Mesenchymal stem cell (in vitro differentiated cells and primary cell): ENCODE measurements around the gene PAPPA2.

ENCODE experiments used
- DNase-seq: peaks from one replicate; pipeline ENCODE4 v3.0.0-alpha.2; 2013
- H2AFZ ChIP-seq: one replicate; pipeline ENCODE4 v1.6.1; 2013; ENCODE audit warnings: low read depth, mild to moderate bottlenecking, control low read depth, inconsistent platforms, low read length, moderate library complexity
- H2AK5ac ChIP-seq: 2 replicates; pipeline ENCODE4 v1.6.1; 2013; ENCODE audit warnings: low read length, moderate library complexity, mild to moderate bottlenecking, inconsistent platforms; ENCODE audit not compliant: severe bottlenecking
- H2BK120ac ChIP-seq: one replicate; pipeline ENCODE4 v1.6.1; 2013; ENCODE audit warnings: low read depth, mild to moderate bottlenecking, inconsistent platforms, low read length, moderate library complexity
- H2BK12ac ChIP-seq, 2 experiments: one replicate each; pipeline ENCODE4 v1.6.1; 2013; ENCODE audit warnings: inconsistent platforms in 2 of 2, low read length in 2 of 2, mild to moderate bottlenecking in 2 of 2, moderate library complexity in 2 of 2, control low read depth in 1 of 2
- H2BK15ac ChIP-seq: one replicate; pipeline ENCODE4 v1.6.1; 2013; ENCODE audit warnings: mild to moderate bottlenecking, low read depth, inconsistent platforms; ENCODE audit not compliant: poor library complexity, severe bottlenecking
- H2BK5ac ChIP-seq: 2 replicates; pipeline ENCODE4 v1.6.1; 2013; ENCODE audit warnings: low read depth, mild to moderate bottlenecking, low read length, control low read depth, inconsistent platforms; ENCODE audit not compliant: poor library complexity, severe bottlenecking
- H3K14ac ChIP-seq, 2 experiments: one replicate each; pipeline ENCODE4 v1.6.1; 2013; ENCODE audit warnings: inconsistent platforms in 2 of 2, low read length in 2 of 2, control low read depth in 1 of 2, mild to moderate bottlenecking in 1 of 2, moderate library complexity in 1 of 2
- H3K18ac ChIP-seq, 2 experiments: one replicate each; pipeline ENCODE4 v1.6.1; 2013; ENCODE audit warnings: inconsistent platforms in 2 of 2, low read length in 2 of 2, control low read depth in 1 of 2, low read depth in 1 of 2, mild to moderate bottlenecking in 1 of 2
- H3K23ac ChIP-seq, 2 experiments: one replicate each; pipeline ENCODE4 v1.6.1; 2013; ENCODE audit warnings: inconsistent platforms in 2 of 2, low read length in 2 of 2, mild to moderate bottlenecking in 2 of 2, moderate library complexity in 2 of 2, control low read depth in 1 of 2
- H3K27ac ChIP-seq: 2 replicates; pipeline ENCODE4 v1.5.1; 2013; ENCODE audit warnings: mild to moderate bottlenecking, moderate library complexity, low read length, control low read depth, inconsistent platforms; ENCODE audit not compliant: poor library complexity, severe bottlenecking
- H3K27me3 ChIP-seq, 2 experiments: 2 replicates each; pipeline versions ENCODE4 v1.6.1 to v1.7.0; 2013; ENCODE audit warnings: low read length in 2 of 2, mild to moderate bottlenecking in 2 of 2, moderate library complexity in 2 of 2, control low read depth in 1 of 2, inconsistent platforms in 1 of 2; ENCODE audit not compliant: control insufficient read depth in 1 of 2, insufficient read depth in 1 of 2
- H3K36me3 ChIP-seq, 2 experiments: 2 replicates each; pipeline versions ENCODE4 v1.6.1 to v1.7.0; 2013; ENCODE audit warnings: low read length in 2 of 2, control low read depth in 1 of 2, inconsistent platforms in 1 of 2, low read depth in 1 of 2, mild to moderate bottlenecking in 1 of 2; ENCODE audit not compliant: insufficient read depth in 2 of 2, control insufficient read depth in 1 of 2
- H3K4ac ChIP-seq, 2 experiments: one replicate each; pipeline ENCODE4 v1.6.1; 2013; ENCODE audit warnings: inconsistent platforms in 2 of 2, low read length in 2 of 2, mild to moderate bottlenecking in 2 of 2, moderate library complexity in 2 of 2, control low read depth in 1 of 2, low read depth in 1 of 2
- H3K4me1 ChIP-seq: 2 replicates; pipeline ENCODE4 v1.6.1; 2013; ENCODE audit warnings: low read depth, low read length, control low read depth; ENCODE audit not compliant: control insufficient read depth, insufficient read depth
- H3K4me2 ChIP-seq: 2 replicates; pipeline ENCODE4 v1.6.1; 2013; ENCODE audit warnings: low read length, mild to moderate bottlenecking, inconsistent platforms; ENCODE audit not compliant: poor library complexity, severe bottlenecking
- H3K4me3 ChIP-seq, 2 experiments: 2 replicates each; pipeline versions ENCODE4 v1.5.1 to v1.7.0; 2013; ENCODE audit warnings: low read length in 2 of 2, mild to moderate bottlenecking in 2 of 2, control low read depth in 1 of 2, low read depth in 1 of 2; ENCODE audit not compliant: insufficient read depth in 1 of 2
- H3K79me1 ChIP-seq: replicated peaks from 2 replicates; pipeline ENCODE4 v1.6.1; 2013; ENCODE audit warnings: mild to moderate bottlenecking, control low read depth, low read length, inconsistent platforms; ENCODE audit not compliant: poor library complexity, severe bottlenecking
- H3K9ac ChIP-seq: 2 replicates; pipeline ENCODE4 v1.7.0; 2013; ENCODE audit warnings: mild to moderate bottlenecking, low read length, moderate library complexity
- H3K9me3 ChIP-seq: 2 replicates; pipeline ENCODE4 v1.7.0; 2013; ENCODE audit warnings: mild to moderate bottlenecking, low read length; ENCODE audit not compliant: control insufficient read depth
- H4K8ac ChIP-seq: one replicate; pipeline ENCODE4 v1.6.1; 2013; ENCODE audit warnings: inconsistent platforms, mild to moderate bottlenecking, low read length, moderate library complexity
- H4K91ac ChIP-seq: one replicate; pipeline ENCODE4 v1.6.1; 2013; ENCODE audit warnings: mild to moderate bottlenecking, low read length, inconsistent platforms
- WGBS: methylation state at CpG from one replicate; pipeline ENCODE4 v1.1.7; 2013; ENCODE audit warnings: mixed read lengths; 5-methylcytosine and 5-hydroxymethylcytosine counted together

Gene PAPPA2

GRCh38 chr1:176826265-176826664, 363.3 kb downstream of the PAPPA2 start:
- H4K8ac ChIP-seq: no peak overlapping the region
- H2AK5ac ChIP-seq: no peak overlapping the region
- H2AFZ ChIP-seq: no peak overlapping the region
- no peak overlapping the region for H3K4ac ChIP-seq
- H3K36me3 ChIP-seq: no peaks in the 10 kb centered on the region
- H3K4me3 ChIP-seq: no peak overlapping the region
- no peak overlapping the region for H3K27ac ChIP-seq
- DNase-seq: peak; percentile 6
- no peaks in the 10 kb centered on the region for H3K4me1 ChIP-seq
- no peak overlapping the region for H2BK15ac ChIP-seq
- H3K14ac ChIP-seq: no peak overlapping the region
- no peak overlapping the region for H3K18ac ChIP-seq
- H2BK120ac ChIP-seq: no peak overlapping the region
- H3K23ac ChIP-seq: no peak overlapping the region
- no peak overlapping the region for H4K91ac ChIP-seq
- H2BK5ac ChIP-seq: no peak overlapping the region
- H3K9me3 ChIP-seq: no peaks in the 10 kb centered on the region
- 34% methylated on average over 1 of the region's 1 CpG for WGBS
- no peak overlapping the region for H3K4me2 ChIP-seq
- no peaks in the 10 kb centered on the region for H3K79me1 ChIP-seq
- no peak overlapping the region for H3K9ac ChIP-seq
- H3K27me3 ChIP-seq: no peaks in the 10 kb centered on the region
- H2BK12ac ChIP-seq: no peak overlapping the region

GRCh38 chr1:176829261-176829660, 366.3 kb downstream of the PAPPA2 start:
- Histone ChIP-seq H2BK120ac (no peak overlapping the region), H4K8ac (no peak overlapping the region), H3K14ac (no peak overlapping the region), H3K9ac (no peak overlapping the region), H3K4me3 (no peak overlapping the region), H3K23ac (no peak overlapping the region), H3K18ac (no peak overlapping the region), H3K79me1 (no peaks in the 10 kb centered on the region), H2AFZ (no peak overlapping the region), H2BK5ac (no peak overlapping the region), H4K91ac (no peak overlapping the region), H3K9me3 (no peaks in the 10 kb centered on the region), H3K27ac (no peak overlapping the region), H3K4me1 (no peaks in the 10 kb centered on the region), H3K4ac (no peak overlapping the region), H2BK15ac (no peak overlapping the region), H2BK12ac (no peak overlapping the region), H3K27me3 (no peaks in the 10 kb centered on the region), H3K4me2 (no peak overlapping the region), H2AK5ac (no peak overlapping the region), H3K36me3 (no peaks in the 10 kb centered on the region)
- DNase-seq: no peak
- WGBS: 79% methylated on average over 8 of the region's 8 CpGs

GRCh38 chr1:176831150-176831549, 368.2 kb downstream of the PAPPA2 start:
- Histone ChIP-seq H2BK120ac (no peak overlapping the region), H3K9me3 (no peaks in the 10 kb centered on the region), H3K18ac (no peak overlapping the region), H3K4me1 (no peaks in the 10 kb centered on the region), H2AK5ac (no peak overlapping the region), H3K27me3 (no peaks in the 10 kb centered on the region), H3K23ac (no peak overlapping the region), H2BK15ac (no peak overlapping the region), H3K4ac (no peak overlapping the region), H3K36me3 (no peaks in the 10 kb centered on the region), H3K79me1 (no peaks in the 10 kb centered on the region), H3K27ac (no peak overlapping the region), H3K9ac (no peak overlapping the region), H2AFZ (no peak overlapping the region), H4K8ac (no peak overlapping the region), H3K14ac (no peak overlapping the region), H4K91ac (no peak overlapping the region), H3K4me3 (no peak overlapping the region), H3K4me2 (no peak overlapping the region), H2BK12ac (no peak overlapping the region), H2BK5ac (no peak overlapping the region)
- DNase-seq: no peak
- no CpG with 5 or more reads among the region's 2 CpGs for WGBS

- H4K91ac ChIP-seq: no peak overlapping the region
- no peak overlapping the region for H3K4me3 ChIP-seq
- no peak overlapping the region for H3K14ac ChIP-seq
- DNase-seq: no peak
- H3K23ac ChIP-seq: no peak overlapping the region
- no peak overlapping the region for H4K8ac ChIP-seq
- no peak overlapping the region for H2BK15ac ChIP-seq
- H2BK12ac ChIP-seq: no peak overlapping the region
- H3K4me1 ChIP-seq: no peaks in the 10 kb centered on the region
- H2AFZ ChIP-seq: no peak overlapping the region
- no peak overlapping the region for H2BK5ac ChIP-seq
- H2BK120ac ChIP-seq: no peak overlapping the region
- H3K27ac ChIP-seq: no peak overlapping the region
- H3K36me3 ChIP-seq: no peaks in the 10 kb centered on the region
- no peak overlapping the region for H3K9ac ChIP-seq
- H3K79me1 ChIP-seq: no peaks in the 10 kb centered on the region
- no peak overlapping the region for H2AK5ac ChIP-seq
- no CpG with 5 or more reads among the region's 2 CpGs for WGBS
- no peaks in the 10 kb centered on the region for H3K27me3 ChIP-seq
- H3K18ac ChIP-seq: no peak overlapping the region
- no peak overlapping the region for H3K4me2 ChIP-seq
- no peak overlapping the region for H3K4ac ChIP-seq
- no peaks in the 10 kb centered on the region for H3K9me3 ChIP-seq
Measured at GRCh38 chr1:176837708-176838107, 374.7 kb downstream of the PAPPA2 start.
